WI38 (cell line): ENCODE measurements around the gene IPMK.

Experiments used
- H3K4me3 ChIP-seq: 2 replicates; pipeline ENCODE4 v1.5.1; 2011; ENCODE audit warnings: low read depth, mild to moderate bottlenecking, control low read depth, low read length
- TF ChIP-seq, protein P1 (sequence below): IDR thresholded peaks from 2 replicates; pipeline ENCODE4 v1.5.1; 2012; ENCODE audit warnings: low read depth, mild to moderate bottlenecking, control low read depth, low read length

Gene IPMK

DNA sequence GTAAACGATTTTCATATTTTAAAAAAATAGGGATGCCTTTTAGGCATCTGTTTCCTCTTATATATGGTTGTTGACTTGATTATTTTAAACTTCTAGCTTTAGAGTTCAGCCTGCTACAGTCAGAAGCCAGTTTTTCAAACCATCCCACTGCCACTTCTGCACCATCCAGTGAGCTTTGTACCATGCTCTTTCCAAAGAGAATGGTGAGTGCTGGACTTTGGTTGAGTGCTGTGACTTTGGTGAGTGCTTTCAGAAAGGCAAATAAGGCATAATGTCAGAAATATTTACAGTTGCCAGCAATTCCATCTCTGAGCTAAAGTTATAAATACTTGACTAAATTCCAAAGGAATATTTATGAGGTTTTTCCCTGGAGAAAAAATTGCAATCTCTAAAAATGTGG, 117.4 kb downstream of the IPMK start:
- TF ChIP-seq, protein P1, sequence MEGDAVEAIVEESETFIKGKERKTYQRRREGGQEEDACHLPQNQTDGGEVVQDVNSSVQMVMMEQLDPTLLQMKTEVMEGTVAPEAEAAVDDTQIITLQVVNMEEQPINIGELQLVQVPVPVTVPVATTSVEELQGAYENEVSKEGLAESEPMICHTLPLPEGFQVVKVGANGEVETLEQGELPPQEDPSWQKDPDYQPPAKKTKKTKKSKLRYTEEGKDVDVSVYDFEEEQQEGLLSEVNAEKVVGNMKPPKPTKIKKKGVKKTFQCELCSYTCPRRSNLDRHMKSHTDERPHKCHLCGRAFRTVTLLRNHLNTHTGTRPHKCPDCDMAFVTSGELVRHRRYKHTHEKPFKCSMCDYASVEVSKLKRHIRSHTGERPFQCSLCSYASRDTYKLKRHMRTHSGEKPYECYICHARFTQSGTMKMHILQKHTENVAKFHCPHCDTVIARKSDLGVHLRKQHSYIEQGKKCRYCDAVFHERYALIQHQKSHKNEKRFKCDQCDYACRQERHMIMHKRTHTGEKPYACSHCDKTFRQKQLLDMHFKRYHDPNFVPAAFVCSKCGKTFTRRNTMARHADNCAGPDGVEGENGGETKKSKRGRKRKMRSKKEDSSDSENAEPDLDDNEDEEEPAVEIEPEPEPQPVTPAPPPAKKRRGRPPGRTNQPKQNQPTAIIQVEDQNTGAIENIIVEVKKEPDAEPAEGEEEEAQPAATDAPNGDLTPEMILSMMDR = no peak
- no peak overlapping the region for H3K4me3 ChIP-seq

DNA sequence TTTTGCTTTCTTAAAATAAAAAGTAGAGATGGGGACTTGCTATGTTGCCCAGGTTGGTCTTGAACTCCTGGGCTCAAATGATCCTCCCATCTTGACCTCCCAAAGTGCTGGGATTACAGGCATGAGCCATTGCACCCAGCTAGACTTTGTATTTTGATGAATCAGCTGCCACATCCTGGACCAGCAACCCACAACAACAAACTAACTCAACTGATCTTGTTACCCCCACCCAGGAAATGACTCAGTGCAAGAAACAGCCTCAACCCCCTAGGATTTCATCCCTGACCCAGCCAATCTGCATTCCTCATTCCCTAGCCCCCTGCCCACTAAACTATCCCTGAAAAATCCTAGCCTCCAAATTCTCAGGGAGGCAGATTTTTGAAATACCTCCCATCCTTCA, 123.8 kb downstream of the IPMK start:
- TF ChIP-seq, protein P1 = no peak
- no peak overlapping the region for H3K4me3 ChIP-seq
